Adipocyte (in vitro differentiated cells): Measurements from ENCODE around the gene SBK2.
A peak's percentile ranks its signal among the peaks of the same experiment; 100 is the strongest.

Experiments used
- DNase-seq: peaks from one replicate; pipeline ENCODE4 v3.0.0-alpha.2; 2015; ENCODE audit warnings: low read depth
- H3K27me3 ChIP-seq: replicated peaks from 2 replicates; pipeline ENCODE4 v1.7.0; 2013; ENCODE audit warnings: mild to moderate bottlenecking, low read length, moderate library complexity; ENCODE audit not compliant: control insufficient read depth, insufficient read depth
- H3K36me3 ChIP-seq: 2 replicates; pipeline ENCODE4 v1.7.0; 2013; ENCODE audit warnings: low read length, mild to moderate bottlenecking, moderate library complexity; ENCODE audit not compliant: control insufficient read depth, insufficient read depth, severe bottlenecking
- H3K4me1 ChIP-seq: 2 replicates; pipeline ENCODE4 v1.7.0; 2013; ENCODE audit warnings: mild to moderate bottlenecking, low read length, moderate library complexity; ENCODE audit not compliant: control insufficient read depth, insufficient read depth
- H3K4me3 ChIP-seq: 2 replicates; pipeline ENCODE4 v1.7.0; 2013; ENCODE audit warnings: mild to moderate bottlenecking, low read length, moderate library complexity
- H3K9ac ChIP-seq: 2 replicates; pipeline ENCODE4 v1.7.0; 2013; ENCODE audit warnings: mild to moderate bottlenecking, low read length, moderate library complexity
- H3K9me3 ChIP-seq: 2 replicates; pipeline ENCODE4 v1.7.0; 2013; ENCODE audit warnings: mild to moderate bottlenecking, low read length, moderate library complexity; ENCODE audit not compliant: control insufficient read depth

The SBK2 gene

GRCh38 chr19:55530996-55531395 lies 5.9 kb downstream of the SBK2 start:
- Histone ChIP-seq H3K36me3 (no peaks in the 10 kb centered on the region), H3K9me3 (no peaks in the 10 kb centered on the region), H3K4me3 (no peak overlapping the region), H3K27me3 (peaks cover 13% of the 10 kb centered on the region), H3K9ac (no peak overlapping the region), H3K4me1 (peaks cover 6% of the 10 kb centered on the region)
- no peak for DNase-seq

DNA sequence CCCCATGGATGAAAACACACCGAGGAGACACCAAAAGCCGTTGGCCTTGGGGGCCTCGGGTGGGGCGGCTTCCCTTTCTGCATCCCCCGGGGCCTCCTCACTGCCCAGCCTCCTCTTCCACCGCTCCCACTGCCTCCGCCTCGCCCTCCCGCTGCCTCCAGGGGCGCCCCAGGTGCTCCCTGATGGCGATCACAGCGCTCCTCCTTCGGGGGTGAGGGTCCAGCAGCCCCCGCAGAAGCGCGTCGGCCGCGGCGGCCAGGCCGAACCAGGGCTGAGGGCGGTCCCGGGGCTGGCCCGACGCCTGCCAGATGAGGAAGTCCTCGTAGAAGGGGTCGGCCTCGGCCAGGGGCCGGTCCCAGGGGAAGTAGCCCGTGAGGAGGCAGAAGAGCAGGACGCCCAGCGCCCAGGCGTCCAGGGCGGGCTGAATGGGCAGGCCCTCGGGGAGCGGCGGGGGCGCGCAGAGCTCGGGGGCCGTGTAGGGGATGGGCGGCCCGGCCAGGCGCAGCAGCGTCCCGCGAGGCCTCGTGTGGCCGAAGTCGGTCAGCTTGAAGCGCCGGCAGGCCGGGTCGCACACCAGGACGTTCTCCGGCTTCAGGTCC lies 7.2 kb downstream of the SBK2 start:
- Histone ChIP-seq H3K36me3 (no peaks in the 10 kb centered on the region), H3K4me3 (no peak overlapping the region), H3K4me1 (peaks cover 6% of the 10 kb centered on the region), H3K27me3 (peaks cover 13% of the 10 kb centered on the region), H3K9me3 (no peaks in the 10 kb centered on the region), H3K9ac (no peak overlapping the region)
- no peak for DNase-seq

GRCh38 chr19:55528030-55528803 lies 8.7 kb downstream of the SBK2 start:
- peaks cover 13% of the 10 kb centered on the region for H3K27me3 ChIP-seq
- H3K9me3 ChIP-seq = no peaks in the 10 kb centered on the region
- no peak overlapping the region for H3K9ac ChIP-seq
- H3K36me3 ChIP-seq = no peaks in the 10 kb centered on the region
- peak; percentile 36 for DNase-seq
- no peak overlapping the region for H3K4me3 ChIP-seq
- H3K4me1 ChIP-seq = peaks cover 6% of the 10 kb centered on the region

DNA sequence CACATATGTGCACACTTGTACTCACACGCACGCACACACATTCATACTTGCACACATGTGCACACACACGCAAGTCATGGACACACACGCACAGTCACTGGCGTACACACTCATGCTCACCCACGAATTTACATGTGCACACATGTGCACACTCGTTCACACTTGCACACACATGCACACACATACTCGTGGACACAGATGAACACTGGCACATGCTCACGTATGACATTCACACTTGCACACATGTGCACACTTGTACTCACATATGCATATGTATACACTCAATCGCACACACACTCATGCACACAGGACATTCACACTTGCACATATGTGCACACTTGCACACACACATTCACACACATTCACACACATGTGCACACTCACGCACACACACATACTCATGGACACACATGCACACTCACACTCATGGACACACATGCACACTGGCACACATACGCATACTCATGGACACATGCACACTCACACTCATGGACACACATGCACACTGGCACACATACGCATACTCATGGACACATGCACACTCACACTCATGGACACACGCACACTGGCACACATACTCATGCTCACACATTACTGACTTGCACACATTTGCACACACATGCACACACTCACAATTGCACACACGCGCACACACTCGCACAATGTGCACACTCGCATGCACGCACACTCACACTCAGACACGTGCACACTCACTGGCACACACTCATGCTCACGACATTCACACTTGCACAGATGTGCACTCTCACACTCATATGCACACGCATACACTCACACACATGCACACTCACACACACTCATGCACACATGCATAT lies 9.5 kb downstream of the SBK2 start:
- no peaks in the 10 kb centered on the region for H3K36me3 ChIP-seq
- no peaks in the 10 kb centered on the region for H3K9me3 ChIP-seq
- H3K27me3 ChIP-seq = peaks cover 13% of the 10 kb centered on the region
- H3K9ac ChIP-seq = no peak overlapping the region
- peaks cover 6% of the 10 kb centered on the region for H3K4me1 ChIP-seq
- H3K4me3 ChIP-seq = no peak overlapping the region
- no peak for DNase-seq

DNA sequence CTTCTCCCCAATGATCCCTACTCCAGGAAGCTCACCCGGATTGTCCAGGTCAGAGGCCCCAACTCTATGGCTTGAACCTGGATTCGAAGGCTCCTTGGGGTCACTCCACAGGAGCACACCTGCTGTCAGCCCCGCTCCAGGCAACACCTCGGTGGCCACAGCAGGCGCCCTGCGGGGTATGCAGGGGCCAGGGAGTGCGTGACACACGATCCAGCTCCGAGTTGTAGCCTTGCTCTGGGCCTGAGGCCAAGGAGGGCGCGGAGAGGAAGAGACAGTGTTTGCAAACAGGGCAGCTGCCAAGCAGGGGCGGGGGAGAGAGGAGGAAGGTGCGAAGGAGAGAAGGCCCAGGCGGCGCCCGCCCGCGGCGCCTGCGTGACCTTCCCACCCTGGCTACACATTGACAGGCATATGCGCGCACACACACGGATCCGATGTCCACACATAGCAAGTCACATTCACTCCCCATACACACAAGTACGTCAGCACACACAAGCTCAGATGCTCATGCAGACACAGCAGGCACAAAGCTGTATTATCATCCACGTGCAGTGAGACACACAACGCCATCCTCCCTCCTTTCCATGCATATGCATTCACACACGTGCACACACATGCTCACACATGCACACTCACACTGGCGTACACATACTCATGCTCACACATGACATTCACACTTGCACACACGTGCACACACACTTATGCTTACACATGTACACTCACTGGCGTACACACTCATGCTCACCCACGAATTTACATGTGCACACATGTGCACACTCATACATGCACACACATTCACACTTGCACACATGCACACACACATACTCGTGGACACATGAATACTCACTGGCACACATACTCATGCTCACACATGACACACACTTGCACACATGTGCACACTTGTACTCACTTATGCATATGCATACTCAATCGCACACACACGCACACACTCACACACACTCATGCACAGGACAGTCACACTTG lies 10.4 kb downstream of the SBK2 start:
- DNase-seq = peak; percentile 18
- no peaks in the 10 kb centered on the region for H3K36me3 ChIP-seq
- H3K4me3 ChIP-seq = no peak overlapping the region

GRCh38 chr19:55525289-55526101 lies 11.4 kb downstream of the SBK2 start:
- no peaks in the 10 kb centered on the region for H3K36me3 ChIP-seq
- DNase-seq = no peak
- peaks cover 16% of the 10 kb centered on the region for H3K4me1 ChIP-seq
- H3K27me3 ChIP-seq = peaks cover 13% of the 10 kb centered on the region
- H3K9me3 ChIP-seq = no peaks in the 10 kb centered on the region
- no peak overlapping the region for H3K4me3 ChIP-seq
- no peak overlapping the region for H3K9ac ChIP-seq

More for the DNA sequence above, 10.4 kb downstream of the SBK2 start:
- Histone ChIP-seq H3K4me1 (peaks cover 14% of the 10 kb centered on the region), H3K27me3 (peaks cover 13% of the 10 kb centered on the region), H3K9me3 (no peaks in the 10 kb centered on the region), H3K9ac (no peak overlapping the region)

DNA sequence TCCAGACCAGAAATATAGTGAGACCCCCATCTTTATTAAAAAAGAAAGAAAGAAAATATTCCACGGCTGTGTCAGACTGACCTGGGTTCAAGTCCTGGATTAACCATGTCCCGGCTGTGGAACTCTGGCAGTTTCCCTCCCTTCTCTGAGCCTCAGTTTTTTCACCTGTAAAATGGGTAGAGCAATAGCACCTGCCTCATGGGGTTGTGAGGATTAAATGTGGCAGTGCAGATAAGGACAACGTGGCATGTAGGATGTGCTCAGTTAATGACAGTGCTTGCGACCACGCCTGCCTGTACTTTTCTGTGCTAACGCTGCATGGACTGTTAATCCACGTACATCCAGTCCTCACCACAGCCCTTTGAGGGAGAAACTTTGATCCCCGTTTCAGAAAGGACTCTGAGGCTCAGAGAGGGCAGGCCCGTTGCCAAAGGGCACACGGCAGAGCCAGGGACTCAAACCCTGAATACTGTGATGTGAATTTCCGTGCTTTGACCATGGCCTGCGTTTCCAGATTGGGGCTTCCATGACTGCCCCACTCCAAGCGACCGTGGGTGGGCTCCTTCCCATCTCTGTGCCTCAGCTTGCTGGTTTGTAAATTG lies 16.1 kb downstream of the SBK2 start:
- H3K9me3 ChIP-seq = no peaks in the 10 kb centered on the region
- no peaks in the 10 kb centered on the region for H3K27me3 ChIP-seq
- DNase-seq = no peak
- H3K9ac ChIP-seq = no peak overlapping the region
- H3K36me3 ChIP-seq = no peaks in the 10 kb centered on the region
- peaks cover 10% of the 10 kb centered on the region for H3K4me1 ChIP-seq
- no peak overlapping the region for H3K4me3 ChIP-seq

GRCh38 chr19:55519451-55520311 lies 17.3 kb downstream of the SBK2 start:
- no peaks in the 10 kb centered on the region for H3K27me3 ChIP-seq
- H3K36me3 ChIP-seq = peaks cover 3% of the 10 kb centered on the region
- no peak overlapping the region for H3K9ac ChIP-seq
- peak; percentile 32 for DNase-seq
- H3K4me1 ChIP-seq = peaks cover 10% of the 10 kb centered on the region
- H3K9me3 ChIP-seq = no peaks in the 10 kb centered on the region
- no peak overlapping the region for H3K4me3 ChIP-seq

DNA sequence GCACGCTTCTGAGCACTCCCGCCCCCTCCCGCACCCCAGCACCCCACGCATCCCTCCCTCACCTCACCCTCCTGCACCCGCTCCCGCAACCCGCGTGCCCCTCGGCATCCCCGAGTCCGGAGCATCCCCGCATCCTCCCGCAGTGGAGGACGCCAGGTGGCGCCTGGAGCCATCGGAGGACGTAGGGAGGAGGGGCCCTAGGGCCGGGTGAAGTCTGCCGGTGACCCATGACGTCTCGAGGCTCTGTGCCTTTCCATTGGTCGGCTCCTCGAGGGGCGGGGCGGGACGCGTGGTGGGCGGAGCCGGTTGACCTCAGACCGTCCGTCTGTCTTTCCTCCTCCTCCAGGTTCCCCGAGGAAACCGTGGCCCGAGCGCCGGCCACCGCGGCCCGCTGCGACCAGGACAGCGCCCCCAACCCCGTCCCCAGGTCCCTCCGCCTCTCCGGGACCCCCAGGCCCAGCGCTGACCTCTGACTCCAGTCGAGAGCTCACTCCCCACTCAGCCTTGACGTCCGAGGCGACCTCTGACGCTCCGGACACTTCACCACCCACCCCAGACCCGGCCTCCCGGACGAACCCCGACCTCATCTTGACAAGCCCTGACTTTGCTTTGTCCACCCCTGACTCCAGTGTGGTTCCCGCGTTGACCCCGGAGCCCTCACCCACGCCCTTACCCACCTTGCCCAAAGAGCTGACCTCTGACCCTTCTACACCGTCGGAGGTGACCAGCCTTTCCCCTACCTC lies 19.9 kb downstream of the SBK2 start:
- H3K9ac ChIP-seq = peak overlapping the region; percentile 79
- peak overlapping the region; percentile 62 for H3K4me3 ChIP-seq
- H3K27me3 ChIP-seq = no peaks in the 10 kb centered on the region
- H3K9me3 ChIP-seq = no peaks in the 10 kb centered on the region
- peaks cover 7% of the 10 kb centered on the region for H3K4me1 ChIP-seq
- DNase-seq = peak; percentile 98
- H3K36me3 ChIP-seq = peaks cover 15% of the 10 kb centered on the region
